ENCODE measurements around the gene KCTD17.

Gene KCTD17

GRCh38 chr22:37070334-37070733, 18.8 kb downstream of the KCTD17 start:
- TF ChIP-seq ZBTB7A (IDR thresholded peaks at IDR 0.05; ENCODE audit: low read depth) (no peak), CEBPB (IDR thresholded peaks at IDR 0.05) (no peak)

DNA sequence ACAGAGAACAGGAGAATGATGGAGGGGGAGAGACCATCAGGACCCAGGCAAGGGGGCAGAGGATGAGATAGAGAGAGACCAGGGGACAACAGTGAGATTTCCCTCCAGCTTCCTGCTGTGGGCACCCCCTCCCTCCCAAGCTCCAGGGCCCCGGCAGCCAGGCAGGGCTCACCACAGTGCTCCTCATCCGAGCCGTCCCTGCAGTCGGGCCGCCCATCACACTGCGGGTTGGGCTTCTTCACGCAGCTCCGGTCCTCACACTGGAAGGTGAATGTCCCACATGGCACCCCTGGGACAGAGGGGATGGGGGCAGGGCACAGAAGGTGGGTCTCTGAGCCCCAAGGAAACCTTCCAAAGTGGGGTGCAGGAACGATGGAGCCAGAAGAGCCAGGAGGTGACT, 19.2 kb downstream of the KCTD17 start:
- no peak for TF ChIP-seq FOXM1 (IDR thresholded peaks at IDR 0.05; ENCODE audit: borderline replicate concordance, low read depth)
- TF ChIP-seq USF1 (IDR thresholded peaks at IDR 0.05), result no peak
- no peak for TF ChIP-seq EP300 (IDR thresholded peaks at IDR 0.05; ENCODE audit: borderline replicate concordance)

GRCh38 chr22:37072673-37073072, 21.1 kb downstream of the KCTD17 start:
- TF ChIP-seq, protein P1, sequence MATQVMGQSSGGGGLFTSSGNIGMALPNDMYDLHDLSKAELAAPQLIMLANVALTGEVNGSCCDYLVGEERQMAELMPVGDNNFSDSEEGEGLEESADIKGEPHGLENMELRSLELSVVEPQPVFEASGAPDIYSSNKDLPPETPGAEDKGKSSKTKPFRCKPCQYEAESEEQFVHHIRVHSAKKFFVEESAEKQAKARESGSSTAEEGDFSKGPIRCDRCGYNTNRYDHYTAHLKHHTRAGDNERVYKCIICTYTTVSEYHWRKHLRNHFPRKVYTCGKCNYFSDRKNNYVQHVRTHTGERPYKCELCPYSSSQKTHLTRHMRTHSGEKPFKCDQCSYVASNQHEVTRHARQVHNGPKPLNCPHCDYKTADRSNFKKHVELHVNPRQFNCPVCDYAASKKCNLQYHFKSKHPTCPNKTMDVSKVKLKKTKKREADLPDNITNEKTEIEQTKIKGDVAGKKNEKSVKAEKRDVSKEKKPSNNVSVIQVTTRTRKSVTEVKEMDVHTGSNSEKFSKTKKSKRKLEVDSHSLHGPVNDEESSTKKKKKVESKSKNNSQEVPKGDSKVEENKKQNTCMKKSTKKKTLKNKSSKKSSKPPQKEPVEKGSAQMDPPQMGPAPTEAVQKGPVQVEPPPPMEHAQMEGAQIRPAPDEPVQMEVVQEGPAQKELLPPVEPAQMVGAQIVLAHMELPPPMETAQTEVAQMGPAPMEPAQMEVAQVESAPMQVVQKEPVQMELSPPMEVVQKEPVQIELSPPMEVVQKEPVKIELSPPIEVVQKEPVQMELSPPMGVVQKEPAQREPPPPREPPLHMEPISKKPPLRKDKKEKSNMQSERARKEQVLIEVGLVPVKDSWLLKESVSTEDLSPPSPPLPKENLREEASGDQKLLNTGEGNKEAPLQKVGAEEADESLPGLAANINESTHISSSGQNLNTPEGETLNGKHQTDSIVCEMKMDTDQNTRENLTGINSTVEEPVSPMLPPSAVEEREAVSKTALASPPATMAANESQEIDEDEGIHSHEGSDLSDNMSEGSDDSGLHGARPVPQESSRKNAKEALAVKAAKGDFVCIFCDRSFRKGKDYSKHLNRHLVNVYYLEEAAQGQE (IDR thresholded peaks at IDR 0.05; ENCODE audit: low read depth), result no peak
- TF ChIP-seq CREB1 (IDR thresholded peaks at IDR 0.05; ENCODE audit: low read depth), result no peak
- TF ChIP-seq FOXM1 (IDR thresholded peaks at IDR 0.05; ENCODE audit: borderline replicate concordance, low read depth), result no peak
- no peak for TF ChIP-seq MAX (IDR thresholded peaks at IDR 0.05)
- TF ChIP-seq RAD21 (IDR thresholded peaks at IDR 0.05; ENCODE audit: low read depth), result no peak
- TF ChIP-seq CEBPB (IDR thresholded peaks at IDR 0.05), result no peak
- no peak for TF ChIP-seq TAF1 (IDR thresholded peaks at IDR 0.05; ENCODE audit: low read depth)
- TF ChIP-seq YY1 (IDR thresholded peaks at IDR 0.05; ENCODE audit: low read depth), result no peak
- TF ChIP-seq USF1 (IDR thresholded peaks at IDR 0.05), result no peak

DNA sequence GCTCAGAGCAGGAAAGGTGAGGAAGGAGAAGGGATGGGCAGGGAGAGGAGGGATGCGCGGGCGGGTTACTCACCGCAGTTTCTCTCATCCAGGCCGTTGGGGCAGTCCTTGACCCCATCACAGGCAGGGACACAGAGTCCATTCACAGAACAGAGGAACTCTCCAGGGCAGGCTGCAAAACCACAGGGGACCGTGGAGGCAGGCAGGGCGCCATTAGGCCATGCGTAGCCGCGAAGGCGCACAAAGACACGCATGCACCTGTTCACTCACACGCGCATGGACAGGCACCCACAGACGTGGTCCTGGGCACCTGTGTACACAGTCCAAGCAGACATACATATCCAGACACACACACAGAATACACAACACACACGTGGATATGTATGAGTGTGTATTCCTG, 23.0 kb downstream of the KCTD17 start:
- no peak for TF ChIP-seq RAD21 (IDR thresholded peaks at IDR 0.05; ENCODE audit: low read depth)
- TF ChIP-seq, protein P1 (IDR thresholded peaks at IDR 0.05; ENCODE audit: low read depth), result no peak
- TF ChIP-seq TEAD4 (IDR thresholded peaks at IDR 0.05), result no peak
- TF ChIP-seq NFIC (IDR thresholded peaks at IDR 0.05), result no peak
- no peak for TF ChIP-seq CEBPB (IDR thresholded peaks at IDR 0.05)
- TF ChIP-seq EGR1 (IDR thresholded peaks at IDR 0.05), result no peak
- TF ChIP-seq ZBTB7A (IDR thresholded peaks at IDR 0.05; ENCODE audit: low read depth), result no peak
- no peak for TF ChIP-seq TAF1 (IDR thresholded peaks at IDR 0.05; ENCODE audit: low read depth)
- no peak for TF ChIP-seq MAX (IDR thresholded peaks at IDR 0.05)
- no peak for TF ChIP-seq FOXM1 (IDR thresholded peaks at IDR 0.05; ENCODE audit: borderline replicate concordance, low read depth)
- no peak for TF ChIP-seq USF1 (IDR thresholded peaks at IDR 0.05)
- TF ChIP-seq TCF12 (IDR thresholded peaks at IDR 0.05; ENCODE audit: low read depth), result no peak
- no peak for TF ChIP-seq YY1 (IDR thresholded peaks at IDR 0.05; ENCODE audit: low read depth)
- TF ChIP-seq CREB1 (IDR thresholded peaks at IDR 0.05; ENCODE audit: low read depth), result no peak
- no peak for TF ChIP-seq EP300 (IDR thresholded peaks at IDR 0.05; ENCODE audit: borderline replicate concordance)

GRCh38 chr22:37075046-37075445, 23.5 kb downstream of the KCTD17 start:
- TF ChIP-seq, protein P1 (IDR thresholded peaks at IDR 0.05; ENCODE audit: low read depth), result no peak
- no peak for TF ChIP-seq ZBTB7A (IDR thresholded peaks at IDR 0.05; ENCODE audit: low read depth)
- TF ChIP-seq MAX (IDR thresholded peaks at IDR 0.05), result no peak
- TF ChIP-seq RAD21 (IDR thresholded peaks at IDR 0.05; ENCODE audit: low read depth), result no peak
- no peak for TF ChIP-seq TAF1 (IDR thresholded peaks at IDR 0.05; ENCODE audit: low read depth)
- TF ChIP-seq EGR1 (IDR thresholded peaks at IDR 0.05), result no peak
- TF ChIP-seq EP300 (IDR thresholded peaks at IDR 0.05; ENCODE audit: borderline replicate concordance), result no peak
- TF ChIP-seq USF1 (IDR thresholded peaks at IDR 0.05), result no peak
- TF ChIP-seq YY1 (IDR thresholded peaks at IDR 0.05; ENCODE audit: low read depth), result no peak
- TF ChIP-seq CEBPB (IDR thresholded peaks at IDR 0.05), result no peak
- TF ChIP-seq TCF12 (IDR thresholded peaks at IDR 0.05; ENCODE audit: low read depth), result no peak
- TF ChIP-seq NFIC (IDR thresholded peaks at IDR 0.05), result no peak
- TF ChIP-seq CREB1 (IDR thresholded peaks at IDR 0.05; ENCODE audit: low read depth), result no peak
- no peak for TF ChIP-seq FOXM1 (IDR thresholded peaks at IDR 0.05; ENCODE audit: borderline replicate concordance, low read depth)
- TF ChIP-seq TEAD4 (IDR thresholded peaks at IDR 0.05), result no peak

All from Ishikawa (cell line).